NCI-H82 (cell line): Measurements from ENCODE around the gene PLCL2.
A peak's percentile ranks its signal among the peaks of the same experiment; 100 is the strongest.
"Not testable (repeated sequence)": the region's sequence is repeated elsewhere in the genome, so short reads cannot be mapped to it uniquely, and the experiment has no call there.

ENCODE experiments used
- DNase-seq: peaks from one replicate; lab custom pipeline; 2025; lab: John Stamatoyannopoulos, UW

PLCL2 gene

GRCh38 chr3:16917256-16917935 is 32.6 kb downstream of the PLCL2 start:
- no peak for DNase-seq

DNA sequence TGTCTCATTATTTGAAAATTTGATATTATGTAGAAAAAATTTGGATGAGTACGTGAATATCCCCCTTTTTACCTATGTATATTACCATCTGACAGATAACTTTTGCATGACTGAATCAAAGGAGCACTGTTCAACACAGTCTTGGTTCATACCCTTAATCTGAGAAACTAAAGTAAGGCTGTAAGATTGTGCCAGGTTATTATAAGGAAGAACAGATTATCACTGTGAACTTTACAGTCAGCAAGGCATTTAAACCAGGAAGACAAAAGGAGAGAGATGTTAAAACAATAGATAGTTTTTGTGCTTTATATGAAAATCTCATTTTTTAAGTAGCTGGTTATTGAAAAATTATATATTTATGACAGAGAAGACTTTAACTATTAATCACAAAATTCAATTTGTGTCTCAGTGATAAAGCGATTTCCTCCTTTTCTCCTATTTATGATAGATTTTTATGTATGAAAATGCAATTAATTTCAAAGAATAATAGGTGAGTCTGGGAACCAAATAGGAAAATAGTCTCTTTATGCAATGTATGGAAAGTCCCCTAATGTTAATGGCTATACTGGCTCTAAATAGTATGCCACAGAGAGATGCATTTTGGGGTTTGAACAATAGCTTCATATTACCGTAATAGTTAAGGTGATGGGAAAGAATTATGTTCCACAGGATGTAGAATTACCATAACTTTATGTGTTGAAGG is 33.4 kb downstream of the PLCL2 start:
- DNase-seq = no peak

- DNase-seq = no peak
These were observed 33.9 kb downstream of the PLCL2 start for GRCh38 chr3:16918683-16919025.

DNA sequence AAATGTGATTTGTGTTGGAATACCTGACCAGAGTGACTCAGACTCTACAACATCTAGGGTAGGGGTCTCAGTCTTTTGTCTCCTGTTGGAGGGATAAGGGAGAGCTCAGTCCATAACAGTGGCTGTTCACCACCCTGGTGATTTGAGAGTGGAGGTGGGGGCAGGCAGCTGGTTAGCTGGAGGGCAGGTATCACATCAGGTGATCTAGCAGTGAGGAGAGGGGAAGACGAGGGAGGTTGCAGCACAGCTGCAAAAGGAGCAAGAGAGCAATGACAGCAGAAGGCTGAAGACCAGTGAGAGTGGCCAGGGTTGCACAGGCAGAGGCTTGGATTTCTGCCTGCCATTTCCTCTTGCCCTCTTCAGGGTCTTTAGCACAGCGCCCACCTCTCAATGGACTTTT is 38.4 kb downstream of the PLCL2 start:
- DNase-seq = no peak

- peak; percentile 28 for DNase-seq
These were observed 42.7 kb downstream of the PLCL2 start for GRCh38 chr3:16927485-16927884.

DNA sequence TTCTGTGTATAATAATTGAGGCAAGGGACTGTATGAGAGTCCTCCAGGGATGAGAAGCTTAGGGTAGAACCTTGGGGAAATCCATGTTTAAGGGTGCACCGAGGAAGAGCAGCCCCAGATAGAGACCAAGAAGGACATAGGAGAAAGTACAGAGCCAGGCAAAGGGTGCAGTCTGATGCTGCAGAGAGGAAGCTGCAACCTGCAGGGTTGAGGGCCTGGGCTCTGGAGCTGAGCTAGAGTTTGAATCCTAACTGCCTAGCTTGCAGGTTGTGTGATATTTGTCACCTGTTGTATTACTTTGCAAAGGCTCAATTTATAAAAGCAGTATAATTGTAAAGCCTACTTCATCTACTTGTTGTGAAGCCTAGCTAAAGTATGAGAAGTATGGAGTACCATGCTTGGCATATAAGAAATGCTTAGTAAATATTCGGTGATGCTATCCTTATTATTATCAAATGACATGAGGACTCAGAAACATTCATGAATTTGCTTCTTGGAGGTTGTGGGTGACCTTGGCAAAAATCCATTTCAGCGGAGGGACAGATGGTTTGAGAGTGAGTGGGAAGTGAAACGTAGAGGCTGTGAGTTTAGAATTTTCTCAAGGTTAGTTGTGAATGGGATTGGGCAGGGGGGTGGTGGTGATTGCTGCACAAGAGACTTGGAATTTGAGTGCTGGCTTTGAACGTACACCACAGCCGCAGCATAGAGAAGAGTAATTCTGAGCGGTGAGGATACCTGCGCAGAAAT is 43.8 kb downstream of the PLCL2 start:
- no peak for DNase-seq

- DNase-seq = no peak
These were observed 44.6 kb downstream of the PLCL2 start for GRCh38 chr3:16929311-16929710.

DNA sequence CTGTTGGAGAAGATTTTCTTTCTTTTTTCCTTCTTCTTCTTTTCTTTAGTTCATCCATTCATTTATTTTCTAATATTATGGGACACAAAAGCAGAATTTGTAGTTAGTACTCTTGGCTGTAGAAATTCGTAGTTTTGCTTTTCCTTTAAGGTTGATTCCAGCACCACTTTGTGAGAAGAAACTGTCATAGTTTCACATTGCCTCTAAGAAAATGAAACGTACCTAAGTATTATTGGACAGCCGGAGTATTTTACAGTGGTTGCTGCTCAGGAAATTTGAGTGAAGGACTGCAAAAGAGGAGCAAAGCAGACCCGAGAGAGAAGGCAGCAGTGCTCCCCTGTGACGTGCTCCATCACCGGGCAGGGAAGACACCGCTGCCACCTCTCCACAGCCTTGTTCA is 48.1 kb downstream of the PLCL2 start:
- no peak for DNase-seq

- DNase-seq = no peak
These were observed 51.0 kb downstream of the PLCL2 start for GRCh38 chr3:16935781-16936180.

- DNase-seq = no peak
These were observed 51.5 kb downstream of the PLCL2 start for GRCh38 chr3:16936233-16936632.

- no peak for DNase-seq
These were observed 52.0 kb downstream of the PLCL2 start for GRCh38 chr3:16936676-16937230.

DNA sequence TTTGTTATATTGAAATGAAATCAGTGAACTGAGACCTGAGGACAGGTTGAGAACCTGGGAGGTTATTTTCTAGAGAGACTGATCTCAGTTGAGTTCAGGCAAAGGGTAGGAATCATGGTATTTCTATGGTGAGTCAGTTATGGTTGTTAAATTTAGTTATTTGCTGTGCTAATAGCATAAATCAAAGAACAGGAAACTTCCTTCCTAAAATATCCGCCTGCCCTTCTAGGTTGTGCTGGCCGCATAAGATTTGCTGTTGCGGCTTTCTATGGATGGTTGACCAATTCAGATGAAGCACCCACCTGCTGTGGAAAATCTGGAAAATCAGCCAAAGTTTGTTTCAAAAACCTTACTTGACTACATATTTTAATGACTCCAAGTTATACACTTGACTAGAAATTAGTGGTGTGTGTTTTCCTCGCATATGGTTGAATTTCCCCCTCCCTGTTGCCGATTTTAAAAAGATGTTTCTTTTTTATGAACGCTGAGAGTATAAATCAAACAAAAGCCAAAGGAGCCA is 52.6 kb downstream of the PLCL2 start:
- DNase-seq = no peak

- DNase-seq = no peak
These were observed 56.3 kb downstream of the PLCL2 start for GRCh38 chr3:16940769-16941700.

DNA sequence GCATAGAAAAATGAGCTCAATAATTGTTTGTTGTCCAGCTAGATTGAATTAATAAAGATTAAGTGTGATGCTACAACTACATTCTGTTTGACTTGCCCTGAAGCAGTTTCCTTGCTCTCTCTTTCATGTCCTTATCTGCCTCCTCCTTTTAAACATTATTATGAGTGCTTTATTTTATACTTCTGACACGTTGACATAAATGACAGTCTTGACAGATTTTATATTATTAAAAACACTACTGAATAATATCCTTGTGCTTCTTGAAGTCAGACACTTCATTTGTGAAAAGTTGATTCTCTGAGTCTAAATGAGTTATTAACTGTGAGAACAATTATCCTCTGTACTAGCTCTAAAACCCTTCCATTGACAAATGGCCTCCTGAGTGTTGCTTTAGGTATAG is 58.2 kb downstream of the PLCL2 start:
- DNase-seq = no peak

DNA sequence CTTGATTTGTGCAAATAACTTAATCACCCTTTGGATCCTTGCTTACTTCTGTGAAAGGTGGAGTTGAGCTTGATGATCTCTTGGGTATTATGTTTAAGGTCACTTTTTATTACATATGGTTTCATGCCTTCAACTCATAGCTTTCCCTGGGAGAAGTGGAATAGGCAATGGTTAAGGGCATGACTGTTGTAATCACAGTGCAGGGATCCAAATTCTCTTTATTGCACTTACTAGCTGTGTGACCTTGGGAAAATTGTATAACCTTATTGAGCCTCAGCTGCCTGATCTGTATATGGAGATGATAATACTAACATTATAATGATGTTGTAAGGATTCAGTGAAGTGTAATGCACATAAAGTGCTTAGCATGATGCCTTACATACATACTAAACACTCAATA is 59.1 kb downstream of the PLCL2 start:
- no peak for DNase-seq

DNA sequence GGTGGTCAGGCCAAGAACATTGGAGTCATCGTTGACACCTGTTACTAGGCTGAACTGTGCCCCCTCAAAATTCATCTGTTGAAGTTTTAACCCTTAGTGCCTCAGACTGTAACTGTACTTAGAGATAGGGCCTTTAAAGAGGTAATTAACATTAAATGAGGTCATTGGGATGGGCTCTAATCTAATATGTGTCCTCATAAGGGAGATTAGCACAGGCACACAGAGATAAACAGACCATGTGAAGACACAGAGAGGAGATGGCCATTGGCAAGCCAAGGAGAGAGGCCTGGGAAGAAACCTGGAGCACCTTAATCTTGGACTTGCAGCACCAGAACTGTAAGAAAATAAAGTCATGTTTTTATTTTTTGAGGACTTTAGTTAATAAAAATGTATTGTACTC is 59.6 kb downstream of the PLCL2 start:
- peak; percentile 39 for DNase-seq

DNA sequence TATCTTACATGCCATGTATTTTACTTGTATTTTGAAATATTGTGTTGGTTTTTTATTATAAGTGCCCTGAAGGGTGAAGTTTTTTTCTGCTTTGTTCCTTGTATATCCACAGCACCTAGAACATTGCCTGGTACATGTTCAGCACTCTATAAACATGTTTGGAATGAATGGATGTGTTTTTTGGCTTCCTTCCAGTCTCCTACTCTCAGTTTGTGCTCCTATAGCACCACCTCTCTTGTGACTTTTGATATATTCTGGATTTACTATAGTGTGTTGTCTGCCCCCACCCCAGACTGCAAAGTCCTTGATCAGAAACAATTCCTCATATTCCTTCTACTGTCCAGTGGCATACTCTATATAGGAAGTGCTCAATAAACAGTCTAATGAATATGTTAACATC is 60.6 kb downstream of the PLCL2 start:
- DNase-seq = no peak

GRCh38 chr3:16950282-16950681 is 65.5 kb downstream of the PLCL2 start:
- no peak for DNase-seq

- no peak for DNase-seq
These were observed 66.1 kb downstream of the PLCL2 start for GRCh38 chr3:16950845-16951244.

GRCh38 chr3:16957852-16958251 is 73.1 kb downstream of the PLCL2 start:
- not testable (repeated sequence) for DNase-seq

- DNase-seq = no peak
These were observed 75.4 kb downstream of the PLCL2 start for GRCh38 chr3:16960125-16960524.
